IPS DF 4.7 (cell line): ENCODE measurements around the gene ATP8B3.

Source experiments
- DNase-seq: peaks from one replicate; pipeline ENCODE4 v3.0.0-alpha.2; 2013; ENCODE audit warnings: low spot score; ENCODE audit errors: extremely low read depth

ATP8B3 gene

GRCh38 chr19:1851654-1852580 is 39.8 kb upstream of the ATP8B3 start:
- DNase-seq = no peak

GRCh38 chr19:1850809-1851653 is 39.0 kb upstream of the ATP8B3 start:
- no peak for DNase-seq

DNA sequence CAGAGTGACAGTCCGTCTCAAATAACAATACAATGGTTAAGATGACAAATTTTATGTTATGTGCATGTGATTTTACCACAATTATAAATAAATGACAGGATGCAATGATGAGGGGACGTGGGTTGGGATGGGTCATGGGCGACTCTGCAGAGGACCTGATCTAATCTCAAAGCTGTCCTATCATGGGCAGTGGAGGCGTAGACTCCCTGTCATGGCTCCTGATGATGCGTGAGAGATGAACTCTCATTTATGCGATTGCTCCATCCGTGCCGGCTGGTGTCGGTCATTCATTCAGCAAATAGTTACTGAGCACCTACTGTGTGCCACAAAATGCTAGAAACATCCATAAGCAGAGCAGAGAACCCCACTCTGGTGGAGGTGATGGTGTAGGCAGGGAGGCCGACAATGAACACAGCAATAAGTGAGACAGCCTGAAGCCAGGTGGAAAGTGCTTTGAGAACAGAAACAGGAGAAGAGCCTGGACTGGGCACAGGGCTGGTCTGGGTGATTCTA is 37.9 kb upstream of the ATP8B3 start:
- DNase-seq = no peak

GRCh38 chr19:1849132-1849474 is 37.0 kb upstream of the ATP8B3 start:
- no peak for DNase-seq

GRCh38 chr19:1848399-1849131 is 36.5 kb upstream of the ATP8B3 start, which contains the start of gene REXO1:
Gene REXO1, minus strand, starts transcription at chr19:1848483. Its CDS starts 125 bp downstream, at chr19:1848358.
- no peak for DNase-seq

DNA sequence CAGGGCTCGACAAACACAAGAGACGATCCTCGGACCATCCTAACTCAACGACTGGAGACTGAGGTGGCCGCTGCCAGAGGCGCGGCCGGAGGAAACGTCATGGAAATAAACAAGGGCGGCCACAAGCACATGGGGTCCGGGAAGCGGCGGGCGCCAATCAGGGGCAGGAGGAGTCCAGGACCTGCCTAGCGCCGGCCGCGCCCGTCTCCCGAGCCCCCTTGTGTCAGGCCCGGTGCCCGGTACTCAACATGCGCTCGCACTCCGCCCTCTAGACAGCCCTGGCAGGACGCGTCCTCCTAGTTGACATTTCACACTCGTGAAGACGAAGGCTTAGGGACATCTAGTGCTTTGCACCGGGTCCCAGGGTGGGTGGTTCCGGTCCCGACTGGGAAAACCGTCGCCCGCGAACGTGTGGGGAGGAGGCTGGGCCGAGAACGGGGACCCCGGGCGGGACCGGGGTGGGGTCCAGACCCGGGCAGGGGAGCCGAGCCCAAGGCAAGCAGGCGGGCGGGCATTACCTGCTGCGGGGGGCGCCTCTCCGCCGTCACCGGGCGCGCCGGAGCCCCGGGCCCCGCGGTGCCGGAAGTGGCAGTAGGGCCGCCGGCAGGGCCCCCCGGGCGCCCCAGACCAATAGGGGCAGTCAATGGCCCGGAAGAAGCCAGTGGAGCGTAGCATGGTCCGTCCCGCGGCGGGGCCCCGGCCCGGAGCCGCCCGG is 35.8 kb upstream of the ATP8B3 start:
- DNase-seq = no peak

DNA sequence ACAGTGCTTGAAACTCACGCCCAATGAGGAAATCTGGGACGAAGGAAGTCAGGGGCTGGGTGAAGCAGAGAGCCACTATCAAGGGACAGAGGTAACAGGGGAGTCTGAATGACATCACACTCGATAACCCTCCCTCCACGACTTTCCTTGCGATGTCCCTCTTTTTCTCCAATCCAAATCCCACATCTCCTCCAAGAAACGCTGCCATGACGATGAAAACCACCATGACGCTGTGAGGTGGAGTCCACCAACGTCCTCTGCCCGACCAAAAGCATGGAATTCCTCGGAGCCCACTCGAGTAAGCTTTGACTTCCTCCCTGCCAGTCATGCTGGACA is 35.2 kb upstream of the ATP8B3 start:
- DNase-seq = no peak

DNA sequence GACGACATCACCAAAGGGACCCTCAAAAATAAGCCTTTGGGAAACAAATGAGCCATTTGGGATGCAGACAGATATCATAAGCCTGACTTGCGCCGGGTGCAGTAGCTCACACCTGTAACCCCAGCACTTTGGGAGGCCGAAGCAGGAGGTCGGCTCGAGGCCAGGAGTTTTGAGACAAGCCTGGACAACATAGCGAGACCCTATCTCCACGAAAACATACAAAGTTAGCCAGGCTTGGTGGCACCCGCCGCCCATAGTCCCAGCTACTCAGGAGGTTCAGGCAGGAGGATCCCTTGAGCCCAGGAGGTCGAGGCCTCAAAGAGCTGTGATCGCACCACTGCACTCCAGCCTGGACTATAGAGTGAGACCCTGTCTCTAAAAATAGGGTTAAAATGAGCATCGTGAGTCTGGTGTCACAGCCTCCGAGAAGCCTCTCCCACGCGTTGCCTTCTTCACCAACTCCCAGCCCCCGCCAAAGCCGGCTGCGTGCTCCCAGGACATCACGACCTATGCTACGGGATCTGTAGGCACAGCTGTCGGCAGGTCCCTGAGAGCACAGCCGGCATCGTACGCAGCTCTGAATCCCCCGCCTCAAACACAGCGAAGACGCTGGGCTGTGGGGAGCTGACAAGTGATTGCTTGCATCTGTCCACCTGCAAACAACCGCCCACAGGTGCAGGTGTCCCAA is 34.6 kb upstream of the ATP8B3 start:
- DNase-seq = no peak

DNA sequence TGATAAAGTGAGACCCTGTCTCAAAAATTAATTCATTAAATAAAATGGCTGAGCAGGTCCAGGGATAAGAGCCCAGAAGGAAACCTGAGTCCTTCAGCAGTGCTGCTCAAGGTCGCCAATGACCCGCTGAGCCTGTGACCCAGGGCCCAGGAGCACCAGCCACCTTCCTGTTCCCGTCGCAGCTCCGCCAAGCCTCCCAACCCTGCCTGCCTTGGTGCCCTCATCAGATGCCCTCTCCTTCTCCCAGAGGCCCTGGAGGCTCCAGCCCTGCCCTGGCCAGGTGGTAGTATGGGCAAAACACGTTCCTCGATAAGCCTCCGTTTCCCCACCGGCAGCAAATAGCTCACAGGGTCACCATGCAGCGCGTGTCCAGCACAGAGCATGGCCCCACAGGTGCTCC is 33.6 kb upstream of the ATP8B3 start:
- no peak for DNase-seq

- no peak for DNase-seq
Measured at GRCh38 chr19:1845125-1845515, 33.0 kb upstream of the ATP8B3 start.

GRCh38 chr19:1844513-1845124 is 32.5 kb upstream of the ATP8B3 start:
- DNase-seq = no peak

DNA sequence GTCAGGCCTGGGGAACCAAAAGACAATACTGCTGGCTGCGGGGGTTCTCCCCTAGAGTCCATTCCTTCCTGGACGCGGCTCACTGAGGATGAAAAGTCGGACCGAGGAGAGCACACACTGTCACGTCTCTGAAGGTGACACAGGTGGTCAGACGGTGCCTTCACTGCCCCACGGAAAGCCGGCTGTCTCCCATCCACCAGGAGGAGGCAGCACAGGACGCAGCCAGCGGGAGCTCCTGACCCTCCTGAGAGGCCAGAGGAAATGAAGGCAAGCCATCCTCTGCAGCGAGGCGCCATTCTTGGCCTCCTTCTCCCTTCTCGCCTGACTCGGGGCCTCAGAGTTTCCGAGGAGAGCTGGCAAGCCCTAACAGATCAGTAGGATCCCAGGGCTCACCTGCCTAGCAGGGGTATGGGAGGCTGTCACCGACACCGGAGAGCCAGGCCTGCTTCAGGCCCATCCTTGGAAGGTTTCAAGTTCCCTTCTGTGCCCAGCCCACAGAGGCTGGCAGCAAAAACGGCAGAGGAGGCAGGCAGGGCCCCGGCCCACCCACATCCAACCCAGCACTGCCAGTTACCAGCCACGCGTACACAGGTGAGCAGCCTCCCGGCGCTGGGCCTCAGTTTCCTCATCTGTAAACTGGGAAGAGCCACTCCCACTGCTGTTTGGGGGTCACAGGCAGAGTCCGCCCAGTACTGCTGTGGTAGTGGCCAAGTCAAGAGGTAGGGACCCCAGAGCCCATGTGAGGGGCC is 31.7 kb upstream of the ATP8B3 start:
- no peak for DNase-seq

DNA sequence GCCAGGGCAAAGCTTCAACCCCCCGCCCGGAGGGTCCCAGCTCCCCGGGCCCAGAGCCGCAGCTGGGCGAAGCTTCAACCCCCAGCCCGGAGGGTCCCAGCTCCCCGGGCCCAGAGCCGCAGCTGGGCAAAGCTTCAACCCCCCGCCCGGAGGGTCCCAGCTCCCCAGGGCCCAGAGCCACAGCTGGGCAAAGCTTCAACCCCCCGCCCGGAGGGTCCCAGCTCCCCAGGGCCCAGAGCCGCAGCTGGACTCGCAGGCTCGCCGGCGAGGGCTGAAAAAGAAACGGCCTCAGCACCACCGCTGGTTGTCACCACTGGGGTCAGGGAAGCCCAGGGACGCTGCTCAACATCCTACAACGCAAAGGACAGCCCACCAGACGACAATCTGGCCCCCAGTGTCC is 31.0 kb upstream of the ATP8B3 start:
- DNase-seq = no peak

DNA sequence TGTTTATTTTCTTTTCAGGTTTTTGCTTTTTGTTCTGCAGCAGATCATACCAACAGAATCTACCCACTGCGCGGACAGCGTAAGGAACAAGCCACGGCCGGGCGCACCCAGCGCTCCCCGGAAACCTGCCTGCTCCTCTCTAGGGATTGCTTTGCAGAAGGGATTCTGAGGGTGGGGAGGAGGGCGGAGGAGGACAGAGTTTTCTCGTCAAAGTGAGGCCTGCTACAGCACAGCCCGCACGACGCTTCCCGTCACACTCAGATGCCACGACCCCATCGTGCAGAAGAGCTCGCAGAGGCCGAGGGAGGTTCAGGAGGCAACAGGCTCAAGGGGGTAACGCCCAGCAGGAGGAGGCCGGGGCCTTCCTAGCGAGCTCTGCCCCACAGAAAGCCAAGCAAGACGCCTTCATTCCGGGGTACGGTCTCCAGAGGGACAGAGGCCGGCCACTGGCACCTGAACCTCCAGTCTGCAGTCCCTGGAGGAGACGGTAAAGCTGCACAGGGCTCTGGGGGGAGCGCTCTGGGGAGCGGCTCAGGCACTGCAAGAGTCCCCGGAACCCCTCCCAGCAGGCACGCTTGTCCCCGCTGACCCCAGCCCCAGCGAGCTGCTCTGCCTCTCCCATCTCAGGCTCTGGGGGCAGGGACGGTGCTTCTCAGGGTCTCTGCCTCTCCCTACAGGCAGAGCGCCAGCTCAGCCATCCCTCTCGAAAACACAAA is 29.3 kb upstream of the ATP8B3 start:
- no peak for DNase-seq

GRCh38 chr19:1840541-1841115 is 28.6 kb upstream of the ATP8B3 start:
- no peak for DNase-seq

DNA sequence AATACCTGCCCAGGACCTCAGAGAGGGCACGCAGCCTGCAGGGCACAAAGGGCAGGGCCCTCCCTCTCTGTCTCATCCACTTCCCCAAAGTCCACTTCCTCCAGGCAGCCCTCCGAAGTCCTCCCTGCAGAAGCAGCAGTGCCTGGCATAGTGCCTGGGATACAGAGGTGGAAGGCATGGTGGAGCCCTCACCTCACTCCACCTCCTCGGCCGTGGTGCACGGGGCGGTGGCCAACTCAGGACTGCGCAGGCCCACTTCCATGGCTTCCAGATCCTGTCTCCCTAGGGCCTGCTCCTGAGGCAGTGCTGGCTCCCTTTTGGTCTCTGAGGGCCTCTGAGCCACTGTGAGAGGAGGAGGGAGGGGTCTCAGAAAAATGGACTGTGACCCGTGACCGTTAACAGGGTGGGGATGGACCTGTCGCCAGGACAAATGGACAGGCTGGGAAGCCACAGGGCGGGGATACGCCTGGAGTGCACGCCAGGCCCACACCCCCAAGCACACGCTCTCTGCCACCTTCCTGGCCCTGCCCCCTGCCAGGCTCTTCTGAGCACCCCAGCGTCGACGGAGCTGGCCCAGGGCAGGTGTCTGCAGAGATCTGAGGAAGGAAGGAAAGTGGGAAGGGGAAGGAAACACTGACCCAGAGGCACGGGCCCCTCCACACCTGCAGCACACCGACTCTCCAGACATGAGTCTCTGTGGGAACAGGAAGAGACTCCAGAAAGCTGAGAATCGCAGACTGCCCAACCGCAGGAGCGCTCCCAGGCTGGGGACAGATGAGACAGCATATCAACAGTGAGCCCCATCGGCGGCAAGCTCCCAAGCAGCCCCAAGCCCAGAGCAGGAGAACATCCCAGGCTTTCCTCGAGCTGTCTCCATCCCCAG is 27.8 kb upstream of the ATP8B3 start:
- no peak for DNase-seq

DNA sequence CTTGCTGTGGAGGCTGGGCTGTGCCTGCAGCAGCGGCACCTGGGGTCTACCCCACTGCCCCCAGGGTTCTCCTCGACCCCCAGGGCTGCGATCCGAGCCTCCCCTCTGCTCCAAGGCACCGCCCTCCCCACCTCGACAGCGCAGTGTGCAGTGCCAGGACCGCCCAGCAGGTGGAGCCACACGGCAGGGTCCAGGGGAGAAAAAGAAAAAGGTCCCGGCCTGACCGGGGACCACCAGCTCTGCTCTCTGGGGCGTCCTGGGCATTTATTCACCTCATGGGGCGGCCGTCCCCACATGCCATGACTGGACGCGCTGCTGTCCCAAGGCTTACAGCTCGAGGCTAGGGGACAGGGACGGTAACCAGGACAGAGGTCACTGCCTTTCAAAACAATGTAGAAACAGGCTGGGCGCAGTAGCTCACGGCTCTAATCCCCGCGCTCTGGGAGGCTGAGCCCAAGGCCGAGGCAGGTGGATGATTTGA is 25.6 kb upstream of the ATP8B3 start:
- no peak for DNase-seq
